Measurements from ENCODE around the gene CHID1. TPM values are rescaled to one million over a fixed set of nuclear protein-coding genes. Genes with fewer than 3 reads are reported as not detected.

CHID1 gene
- total RNA-seq, 2 donors from 2014 or later: 61.2 to 195 TPM

DNA sequence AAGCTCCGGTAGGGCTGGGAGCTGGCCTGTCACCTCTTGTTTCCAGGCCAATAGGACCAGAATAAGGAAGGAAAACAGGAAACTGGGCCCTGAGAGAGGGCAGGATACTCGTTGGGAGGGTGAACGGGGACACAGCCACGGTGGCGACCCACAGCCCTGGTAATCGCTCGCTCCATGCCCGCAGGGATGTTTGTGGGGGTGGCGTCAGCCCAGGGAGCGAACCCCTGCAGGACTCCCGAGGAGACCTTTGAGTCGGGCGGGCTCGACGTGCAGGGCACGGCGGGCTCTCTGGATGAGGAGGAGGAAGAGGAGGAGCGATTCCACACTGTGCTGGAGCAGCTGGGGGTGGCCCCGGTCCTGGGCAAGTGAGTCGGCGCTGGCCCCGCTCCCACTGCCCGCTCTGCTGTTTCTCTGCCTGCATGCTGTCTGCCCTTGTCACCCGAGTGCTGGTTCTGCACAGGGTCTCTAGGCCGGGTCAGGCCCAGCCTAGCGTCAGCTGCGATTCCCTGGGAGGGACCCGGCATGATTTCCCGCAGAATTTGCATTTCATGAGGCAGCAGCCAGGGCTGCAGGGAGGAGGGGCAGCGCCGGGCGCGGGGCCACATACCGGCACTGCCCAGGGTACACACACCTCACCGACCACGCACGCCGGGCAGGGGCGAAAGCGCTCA lies 81.3 kb downstream of the CHID1 start:
- Histone ChIP-seq H3K9me3 (no peaks in the 10 kb centered on the region), H3K27me3 (replicated peaks; ENCODE audit: insufficient read depth) (peaks cover 6% of the 10 kb centered on the region), H3K27ac (peak overlapping the region in 1 of 2 donors; percentile 40), H3K36me3 (peaks cover 17% of the 10 kb centered on the region), H3K4me3 (peak overlapping the region; percentile 75), H3K4me1 (ENCODE audit: control insufficient read depth in 1 of 2, low read depth in 2 of 2) (peaks cover 40 to 66% of the 10 kb centered on the region in 2 donors)
- no peak for DNase-seq (ENCODE audit: low spot score)
- TF ChIP-seq CTCF (IDR thresholded peaks at IDR 0.05): no peak
- no peak for ATAC-seq (ENCODE audit: insufficient number of reproducible peaks, low FRiP score, low read depth)

DNA sequence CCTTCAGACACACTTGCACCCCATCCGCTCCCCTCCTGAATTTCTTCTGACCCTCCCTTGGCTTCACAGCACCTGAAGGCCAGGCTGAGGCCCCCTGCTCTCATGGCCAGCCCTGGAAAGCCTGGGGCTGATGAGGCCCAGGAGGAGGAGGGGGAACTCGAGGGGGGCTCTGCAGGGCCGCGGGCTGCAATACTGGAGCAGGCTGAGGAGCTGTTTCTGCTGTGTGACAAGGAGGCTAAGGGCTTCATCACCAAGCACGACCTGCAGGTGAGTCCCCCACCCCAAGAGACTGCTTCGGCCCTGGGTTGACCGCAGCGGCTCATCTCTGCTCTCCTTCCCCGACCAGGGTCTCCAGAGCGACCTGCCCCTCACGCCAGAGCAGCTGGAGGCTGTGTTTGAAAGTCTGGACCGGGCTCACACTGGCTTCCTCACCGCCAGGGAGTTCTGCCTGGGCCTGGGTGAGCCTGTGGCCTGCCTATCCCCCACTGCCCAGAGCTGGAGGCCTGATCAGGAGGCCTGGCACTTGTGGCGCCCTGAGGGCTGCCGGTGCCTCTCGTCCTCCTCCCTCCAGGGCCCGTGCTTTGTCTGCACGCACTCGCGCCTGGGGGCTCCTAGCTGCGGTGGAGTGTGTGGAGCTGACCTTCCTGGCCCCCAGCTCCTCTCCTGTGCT lies 82.0 kb downstream of the CHID1 start:
- peak overlapping the region in 1 of 2 donors; percentile 39 for H3K27ac ChIP-seq
- H3K36me3 ChIP-seq: peaks cover 23% of the 10 kb centered on the region
- peaks cover 6% of the 10 kb centered on the region for H3K27me3 ChIP-seq (replicated peaks; ENCODE audit: insufficient read depth)
- TF ChIP-seq CTCF (IDR thresholded peaks at IDR 0.05): no peak
- no peak for ATAC-seq (ENCODE audit: insufficient number of reproducible peaks, low FRiP score, low read depth)
- H3K9me3 ChIP-seq: no peaks in the 10 kb centered on the region
- H3K4me1 ChIP-seq (ENCODE audit: control insufficient read depth in 1 of 2, low read depth in 2 of 2): peaks cover 40 to 60% of the 10 kb centered on the region in 2 donors
- H3K4me3 ChIP-seq: peak overlapping the region; percentile 75
- no peak for DNase-seq (ENCODE audit: low spot score)

DNA sequence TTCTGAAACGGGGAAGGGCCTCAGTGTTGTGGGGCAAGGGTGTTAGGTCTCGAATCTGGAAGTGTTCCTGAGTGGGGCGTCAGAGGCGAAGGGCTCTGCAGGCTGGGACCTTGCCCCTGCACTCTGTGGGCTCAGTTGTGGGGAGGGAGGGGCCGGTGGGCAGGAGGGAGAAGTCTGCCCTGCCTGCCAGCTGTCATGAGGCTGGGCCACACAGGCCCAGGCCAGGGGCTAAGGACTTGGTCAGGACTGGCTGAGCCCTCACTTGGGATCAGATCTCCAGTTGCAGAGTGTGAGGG lies 82.8 kb downstream of the CHID1 start, which contains the start of gene CRACR2B:
TSS of gene CRACR2B (plus strand) at position 23 of the 296 bp plus-strand sequence. CDS start 689 bp downstream, outside the sequence.
- Histone ChIP-seq H3K36me3 (peaks cover 31% of the 10 kb centered on the region), H3K27me3 (replicated peaks; ENCODE audit: insufficient read depth) (peaks cover 6% of the 10 kb centered on the region), H3K9me3 (no peaks in the 10 kb centered on the region), H3K27ac (peak within 1 kb of the TSS in 1 of 2 donors; percentile 39), H3K4me1 (ENCODE audit: control insufficient read depth in 1 of 2, low read depth in 2 of 2) (peaks cover 40 to 57% of the 10 kb centered on the region in 2 donors), H3K4me3 (peak within 1 kb of the TSS; percentile 76)
- no peak for TF ChIP-seq CTCF (IDR thresholded peaks at IDR 0.05)
- ATAC-seq (ENCODE audit: insufficient number of reproducible peaks, low FRiP score, low read depth) (no peak), DNase-seq (ENCODE audit: low spot score) (no peak)

DNA sequence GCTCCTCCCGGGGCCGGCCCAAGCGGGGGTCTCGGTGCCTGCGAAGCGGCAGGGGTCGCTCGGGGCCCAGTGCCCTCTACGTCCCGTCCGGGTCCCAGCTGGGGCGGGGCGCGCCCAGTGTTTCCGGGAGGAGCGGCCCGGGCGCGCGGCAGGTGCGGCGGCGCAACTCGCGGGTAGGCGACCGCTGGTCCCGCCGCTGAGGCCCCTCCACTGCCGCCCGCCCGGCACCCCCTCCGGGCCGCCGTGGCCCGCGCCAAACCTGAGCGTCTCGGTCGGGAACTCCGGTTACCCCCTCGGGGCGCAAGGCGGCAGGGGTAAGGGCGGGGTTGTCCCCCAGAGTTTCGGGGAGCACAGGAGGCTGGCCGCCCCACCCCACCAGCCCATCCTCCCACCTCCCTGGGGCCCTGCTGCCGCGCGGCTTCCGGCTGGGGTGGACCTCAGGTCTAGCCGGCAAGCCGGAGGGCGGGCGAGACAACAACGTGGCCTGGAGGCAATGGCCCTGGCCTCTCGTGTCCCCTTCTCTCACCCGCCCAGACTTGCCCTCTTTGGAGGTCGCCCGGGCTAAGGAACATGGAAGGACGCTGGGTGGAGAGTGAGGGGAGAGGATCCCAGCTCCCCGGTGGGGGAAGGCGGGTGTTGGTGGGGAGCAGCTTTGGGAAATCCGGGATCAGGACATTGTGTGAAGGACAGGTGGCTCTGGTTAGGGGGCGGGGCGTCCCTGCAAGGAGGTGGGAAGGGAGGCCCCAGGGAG lies 83.3 kb downstream of the CHID1 start:
- Histone ChIP-seq H3K9me3 (no peaks in the 10 kb centered on the region), H3K4me3 (peak overlapping the region; percentile 76), H3K27ac (peak overlapping the region in 1 of 2 donors; percentile 39), H3K27me3 (replicated peaks; ENCODE audit: insufficient read depth) (peaks cover 6% of the 10 kb centered on the region), H3K4me1 (ENCODE audit: control insufficient read depth in 1 of 2, low read depth in 2 of 2) (peaks cover 40 to 58% of the 10 kb centered on the region in 2 donors), H3K36me3 (peaks cover 35% of the 10 kb centered on the region)
- ATAC-seq (ENCODE audit: insufficient number of reproducible peaks, low FRiP score, low read depth): no peak
- no peak for DNase-seq (ENCODE audit: low spot score)
- no peak for TF ChIP-seq CTCF (IDR thresholded peaks at IDR 0.05)

DNA sequence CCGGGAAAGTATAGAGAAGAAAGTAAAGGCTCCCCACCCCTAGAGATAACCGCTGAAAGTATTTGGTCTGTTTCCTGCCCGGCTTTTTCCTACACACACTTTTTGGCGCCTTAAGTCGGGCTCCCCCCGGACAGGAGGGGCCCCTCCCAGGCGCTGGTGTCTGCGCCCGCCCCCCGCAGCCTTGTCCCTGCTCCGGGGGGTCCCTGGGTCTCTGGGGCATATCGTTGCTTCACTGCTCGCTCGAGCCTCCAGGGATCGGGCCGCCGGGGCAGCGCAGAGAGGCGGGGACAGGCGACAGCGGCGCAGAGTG lies 83.8 kb downstream of the CHID1 start:
- Histone ChIP-seq H3K4me3 (peak overlapping the region; percentile 76), H3K36me3 (peaks cover 35% of the 10 kb centered on the region), H3K4me1 (ENCODE audit: control insufficient read depth in 1 of 2, low read depth in 2 of 2) (peaks cover 36 to 58% of the 10 kb centered on the region in 2 donors), H3K9me3 (no peaks in the 10 kb centered on the region), H3K27me3 (replicated peaks; ENCODE audit: insufficient read depth) (peaks cover 6% of the 10 kb centered on the region), H3K27ac (peak overlapping the region in 1 of 2 donors; percentile 39)
- no peak for ATAC-seq (ENCODE audit: insufficient number of reproducible peaks, low FRiP score, low read depth)
- no peak for TF ChIP-seq CTCF (IDR thresholded peaks at IDR 0.05)
- DNase-seq (ENCODE audit: low spot score): no peak

Measured in thoracic aorta (tissue), 2 donors.